Stimulated activated CD4-positive, alpha-beta T cell treated with anti-CD3 and anti-CD28 coated beads, Interleukin-12 subunit alpha, Interleukin-12 subunit beta, amount 100 ng/mL, for 48 hours (primary cell): Measurements from ENCODE around the gene ETFBKMT.
A peak's percentile ranks its signal among the peaks of the same experiment; 100 is the strongest.
"Not testable (repeated sequence)": the region's sequence is repeated elsewhere in the genome, so short reads cannot be mapped to it uniquely, and the experiment has no call there.

Experiments used
- DNase-seq, 3 donors: peaks; one replicate each; pipeline ENCODE4 v3.0.0-alpha.2; 2020; ENCODE audit warnings: low read depth in 2 of 3, low spot score in 1 of 3

The ETFBKMT gene

DNA sequence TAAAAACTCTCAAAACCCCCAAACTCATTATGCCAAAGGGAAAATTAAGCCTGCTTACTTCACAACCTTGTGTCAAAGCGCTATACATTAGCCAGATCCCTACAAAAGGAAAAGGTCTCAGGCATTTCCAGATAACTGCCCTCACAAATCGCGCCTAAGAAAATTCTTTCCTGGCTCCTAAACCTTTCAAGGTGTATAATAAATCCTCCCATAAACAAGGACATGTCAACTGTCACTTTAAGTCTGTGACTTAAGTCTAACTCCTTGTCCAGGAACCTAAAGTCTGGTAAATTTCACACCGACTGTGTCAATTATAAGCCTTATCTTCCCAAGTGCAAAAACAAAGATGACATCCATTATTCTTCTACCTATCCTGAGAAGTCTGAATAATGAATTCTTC is 4.3 kb upstream of the ETFBKMT start:
- DNase-seq = no peak

GRCh38 chr12:31655792-31656191 is 3.7 kb upstream of the ETFBKMT start:
- DNase-seq = no peak

DNA sequence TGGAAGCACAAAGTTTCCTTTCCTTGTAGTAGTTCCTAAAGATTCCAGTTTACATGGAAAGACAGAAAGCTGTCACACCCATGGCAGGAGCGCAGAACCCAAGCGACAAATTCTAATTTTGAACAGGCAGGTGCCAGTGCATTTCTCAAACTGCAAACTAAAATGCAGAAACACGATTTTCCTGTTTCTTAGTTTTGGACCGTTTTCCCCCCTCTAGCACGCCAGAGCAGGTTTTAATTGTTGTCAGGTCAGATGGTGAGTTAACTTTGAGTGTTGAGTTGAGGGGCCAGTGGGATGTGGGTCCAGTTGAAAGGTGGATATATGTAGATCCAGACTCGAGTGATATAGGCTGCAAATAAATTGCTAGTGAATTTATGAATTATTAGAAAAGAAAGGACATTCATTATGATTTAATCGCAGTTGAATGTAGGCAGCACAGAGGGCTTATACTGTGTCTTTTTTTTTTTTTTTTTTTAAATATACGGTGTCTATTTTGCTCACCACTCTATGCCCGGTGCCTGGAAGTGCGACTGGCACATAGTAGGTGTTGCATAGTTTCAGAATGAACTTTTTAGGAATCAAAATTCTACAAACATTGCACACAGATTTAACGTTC is 909 bp upstream of the ETFBKMT start:
- DNase-seq = no peak

GRCh38 chr12:31662176-31662849 is 2.8 kb downstream of the ETFBKMT start:
- DNase-seq = no peak

- no peak for DNase-seq
These were observed 4.1 kb downstream of the ETFBKMT start for GRCh38 chr12:31663576-31663975.

DNA sequence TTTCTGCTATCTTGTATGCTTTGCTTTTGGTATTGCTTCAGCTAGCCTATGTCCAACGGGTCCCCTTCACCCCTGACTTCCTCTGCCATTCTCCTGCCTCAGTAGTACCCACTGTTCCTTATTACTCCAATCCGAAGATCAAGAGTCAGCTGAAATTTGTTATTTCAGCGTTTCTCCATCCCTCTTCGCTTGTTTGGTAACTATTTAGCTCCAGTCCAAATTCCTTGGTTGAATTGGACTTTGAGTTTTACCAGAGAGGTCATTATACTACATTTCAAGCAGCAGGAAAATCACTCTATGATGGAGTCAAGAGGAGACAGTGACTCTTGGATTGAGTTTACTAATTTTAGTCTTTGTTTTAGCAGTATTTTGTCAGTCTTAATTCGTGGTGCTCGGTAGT is 4.5 kb downstream of the ETFBKMT start:
- no peak for DNase-seq

DNA sequence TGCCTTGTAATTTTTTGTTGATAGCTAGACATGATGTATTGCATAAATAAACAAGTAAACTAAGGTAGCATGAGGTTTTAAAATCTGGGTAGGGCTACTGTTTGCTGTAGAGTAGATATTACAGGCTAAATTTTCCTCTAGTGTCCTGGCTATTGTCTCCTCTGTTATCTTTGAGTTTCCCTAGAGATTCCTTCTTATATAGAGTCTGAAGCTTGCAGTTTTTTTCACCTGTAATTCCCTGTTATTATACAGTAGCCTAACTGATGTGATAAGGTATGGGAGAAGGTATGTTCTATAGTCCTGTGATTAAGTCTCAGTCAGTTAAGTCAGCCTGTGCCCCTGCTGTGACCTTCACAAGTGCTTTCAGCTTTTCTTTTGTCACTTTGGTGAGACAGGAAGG is 9.5 kb downstream of the ETFBKMT start:
- DNase-seq = no peak

DNA sequence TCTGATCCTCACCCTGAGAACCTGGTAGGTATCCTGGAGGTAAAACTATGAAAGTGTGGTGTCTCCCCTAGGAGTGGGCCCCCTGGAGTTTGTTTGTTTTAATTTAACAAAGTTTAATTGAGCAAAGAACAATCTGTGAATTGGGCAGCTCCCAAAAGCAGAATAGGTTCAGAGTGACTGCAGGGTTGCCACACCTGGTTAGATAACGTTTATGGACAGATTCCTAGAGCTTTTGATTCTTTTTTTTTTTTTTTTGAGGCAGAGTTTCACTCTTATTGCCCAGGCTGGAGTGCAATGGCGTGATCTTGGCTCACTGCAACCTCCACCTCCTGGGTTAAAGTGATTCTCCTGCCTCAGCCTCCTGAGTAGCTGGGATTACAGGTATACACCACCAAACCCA is 10.1 kb downstream of the ETFBKMT start:
- not testable (repeated sequence) for DNase-seq

DNA sequence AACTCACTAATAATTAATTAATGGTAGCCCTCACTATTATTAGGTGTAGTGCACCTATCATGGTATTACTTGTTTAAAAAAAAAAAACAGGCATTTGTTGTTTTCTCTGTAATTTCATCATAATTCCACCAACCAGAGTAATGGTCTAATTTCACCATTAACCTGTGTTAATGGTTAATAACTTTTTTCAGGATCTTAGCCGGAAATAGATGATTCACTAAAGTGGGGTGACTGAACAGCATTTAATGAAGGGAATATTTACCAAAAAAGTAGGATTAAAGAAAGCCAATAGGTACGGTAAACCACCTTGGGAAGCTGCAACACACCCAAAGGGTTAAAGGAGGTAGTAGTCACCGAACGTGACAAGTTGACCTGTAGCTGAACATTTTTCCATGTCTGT is 13.0 kb downstream of the ETFBKMT start:
- DNase-seq = no peak

DNA sequence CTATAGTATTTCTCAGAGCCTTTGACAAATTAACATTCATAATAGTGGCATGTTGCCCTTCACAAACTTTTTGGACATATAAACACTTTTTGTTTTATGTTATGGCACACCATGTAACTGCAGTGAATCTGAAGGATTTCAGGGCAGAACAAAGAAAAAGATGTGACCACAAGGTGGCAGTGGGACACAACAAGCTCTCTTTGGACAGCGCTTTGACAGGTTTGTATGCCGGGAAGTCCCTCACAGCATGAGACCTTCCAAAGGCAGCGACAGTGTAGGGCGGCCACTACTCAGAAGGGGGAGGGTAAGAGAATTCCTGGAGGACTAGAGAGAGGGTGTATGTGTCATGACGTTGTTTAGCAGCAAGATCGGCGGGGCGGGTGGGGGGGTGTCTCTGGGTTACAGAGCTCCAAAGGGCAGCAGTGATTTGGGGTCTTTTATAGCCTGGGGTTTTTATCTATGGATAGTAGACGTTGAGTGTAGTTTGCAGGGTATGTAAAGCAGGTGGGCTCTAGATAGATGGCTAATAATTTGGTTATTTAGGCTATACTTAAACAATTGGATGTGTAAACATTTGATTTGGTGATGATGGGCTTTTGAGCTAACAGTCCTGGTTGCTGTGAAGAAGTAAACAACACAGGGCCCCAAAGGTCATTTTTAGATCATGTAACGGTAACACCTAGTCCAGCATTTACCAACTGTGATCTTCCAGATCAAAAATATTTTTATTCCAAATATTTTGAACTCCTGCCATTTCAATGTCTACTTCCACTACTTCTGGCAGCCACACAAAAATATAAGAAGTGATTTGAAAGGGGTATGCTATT is 22.9 kb downstream of the ETFBKMT start:
- DNase-seq = peak; percentile 14 to 71 (median 45)

- no peak for DNase-seq
These were observed 26.3 kb downstream of the ETFBKMT start for GRCh38 chr12:31685801-31686200.

GRCh38 chr12:31687101-31687527 is 27.6 kb downstream of the ETFBKMT start:
- DNase-seq = no peak

- not testable (repeated sequence) for DNase-seq
These were observed 30.4 kb downstream of the ETFBKMT start for GRCh38 chr12:31689921-31690320.

DNA sequence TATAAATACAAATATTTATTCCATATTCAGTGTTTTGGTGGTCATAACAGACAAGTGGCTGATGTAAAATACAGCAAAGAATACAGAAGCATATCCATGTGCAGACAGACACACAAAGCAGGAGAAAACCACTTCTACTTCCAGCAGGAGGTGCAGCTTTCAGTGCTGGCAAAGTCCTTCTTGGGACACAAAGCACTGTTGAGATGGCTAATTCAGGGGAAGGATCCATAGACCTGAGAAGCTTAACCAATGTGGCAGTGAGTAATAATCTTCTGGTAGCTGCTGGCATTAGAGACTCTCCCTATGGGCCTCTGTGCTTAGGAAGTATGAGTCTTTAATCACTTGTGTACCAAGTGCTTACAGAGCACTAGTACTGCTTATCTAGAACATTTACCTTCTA is 42.6 kb downstream of the ETFBKMT start:
- DNase-seq = no peak

GRCh38 chr12:31705621-31706020 is 46.1 kb downstream of the ETFBKMT start:
- DNase-seq = no peak

DNA sequence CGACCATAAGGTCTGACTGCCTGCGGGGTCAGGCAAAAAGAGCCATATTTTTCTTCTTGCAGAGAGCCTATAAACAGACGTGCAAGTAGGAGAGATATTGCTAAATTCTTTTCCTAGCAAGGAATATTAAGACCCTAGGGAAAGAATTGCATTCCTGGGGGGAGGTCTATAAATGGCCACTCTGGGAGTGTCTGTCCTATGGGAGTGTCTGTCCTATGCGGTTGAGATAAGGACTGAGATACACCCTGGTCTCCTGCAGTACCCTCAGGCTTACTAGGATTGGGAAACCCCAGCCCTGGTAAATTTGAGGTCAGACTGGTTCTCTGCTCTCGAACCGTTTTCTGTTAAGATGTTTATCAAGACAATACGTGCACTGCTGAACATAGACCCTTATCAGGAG is 48.6 kb downstream of the ETFBKMT start:
- DNase-seq = not testable (repeated sequence)

GRCh38 chr12:31710021-31710818 is 50.7 kb downstream of the ETFBKMT start:
- no peak for DNase-seq

DNA sequence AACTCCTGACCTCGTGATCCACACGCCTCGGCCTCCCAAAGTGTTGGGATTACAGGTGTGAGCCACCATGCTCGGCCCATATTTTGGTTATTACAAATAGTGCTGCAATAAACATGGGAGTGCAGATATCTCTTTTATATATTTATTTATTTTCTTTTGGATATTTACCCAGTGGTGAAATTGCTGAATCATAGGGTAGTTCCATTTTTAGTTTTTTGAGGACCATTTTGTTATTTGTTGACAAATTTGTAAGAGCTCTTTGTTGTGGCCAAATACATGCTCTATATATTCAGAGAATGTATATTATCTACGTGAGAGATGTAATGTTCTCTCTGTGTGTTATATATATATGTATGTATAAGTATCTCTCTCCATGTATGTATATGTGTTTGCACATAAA is 53.4 kb downstream of the ETFBKMT start:
- no peak for DNase-seq

DNA sequence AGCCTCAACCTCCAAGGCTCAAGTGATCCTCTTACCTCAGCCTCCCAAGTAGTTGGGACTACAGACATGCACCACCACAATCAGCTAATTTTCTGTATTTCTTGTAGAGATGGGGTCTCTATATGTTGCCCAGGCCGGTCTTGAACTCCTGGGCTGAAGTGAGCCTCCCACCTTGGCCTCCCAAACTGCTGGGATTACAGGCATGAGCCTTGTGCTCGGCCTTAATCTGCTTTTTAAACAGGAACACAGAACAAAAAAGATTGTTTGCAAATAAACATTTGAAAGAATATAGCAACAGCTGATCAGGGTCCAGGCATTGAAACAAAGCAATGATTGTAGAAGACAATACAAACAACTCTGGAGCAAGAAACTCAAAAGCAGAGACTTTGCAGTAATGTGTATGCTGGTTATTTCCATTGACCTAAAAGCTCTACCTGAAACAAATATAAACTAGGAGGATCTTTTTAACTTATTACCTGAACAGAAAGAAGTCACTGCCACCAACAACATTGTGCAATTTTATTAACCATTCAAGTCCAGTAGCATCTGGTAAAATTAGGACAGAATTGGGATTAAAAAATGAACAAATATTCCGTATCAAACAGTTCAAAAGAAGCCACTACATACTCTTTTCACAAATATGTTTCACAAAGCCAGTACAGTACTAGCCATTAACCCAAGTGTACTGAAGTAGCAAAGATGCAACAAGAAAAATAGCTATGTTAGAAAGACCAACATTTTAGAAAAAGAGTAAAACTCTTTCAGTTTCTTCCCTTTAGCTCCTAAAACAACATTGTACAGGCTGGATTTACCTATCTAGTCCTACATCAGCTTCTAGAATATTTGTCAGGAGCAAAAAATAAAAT is 55.2 kb downstream of the ETFBKMT start:
- DNase-seq = no peak

DNA sequence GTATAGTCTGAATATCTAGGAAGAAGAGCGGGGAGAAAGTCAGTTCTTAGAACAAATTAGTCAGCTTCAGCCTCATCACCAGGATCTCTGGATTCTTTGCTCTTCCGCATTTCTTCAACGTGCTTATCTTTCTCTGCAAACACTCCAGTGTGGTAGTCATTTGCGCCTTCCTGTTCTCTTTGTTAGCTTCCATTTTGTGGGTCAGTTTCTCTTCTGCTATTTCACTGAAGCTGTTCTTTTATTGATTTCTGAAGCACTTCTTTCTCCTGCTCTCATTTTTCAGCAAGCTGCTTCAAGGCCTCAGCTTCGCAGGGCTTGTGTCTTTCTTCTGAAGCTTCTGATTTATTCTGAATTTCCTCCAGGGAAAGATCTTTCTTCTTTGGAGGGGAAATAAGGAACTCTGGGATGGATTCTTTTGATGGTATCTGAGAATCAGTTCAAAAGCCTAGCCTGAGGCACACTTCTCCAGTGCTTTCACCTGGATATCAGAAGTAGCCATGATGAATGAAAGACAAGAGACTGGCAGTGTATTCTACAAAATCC is 55.9 kb downstream of the ETFBKMT start:
- DNase-seq = no peak
